Calu3 (cell line): Measurements from ENCODE around the gene ZMAT3. TPM values are rescaled to one million over a fixed set of nuclear protein-coding genes. Genes with fewer than 3 reads are reported as not detected.

Experiments used
- BruUV-seq: library from RNA; stranded (reverse); fragments of 400-500 nt; replicated peaks from 2 replicates; lab custom pipeline; 2021; lab: Mats Ljungman, UMichigan
- CTCF ChIA-PET: fragments of 300-600 bp; sonication (Branson Sonifier 250); formaldehyde crosslinking; loops from one replicate; lab custom pipeline; 2022; ENCODE audit warnings: antibody characterized with exemption; lab: Charles Lee
- DNase-seq: peaks from one replicate; pipeline ENCODE4 v3.0.0; 2022
- H3K27ac Mint-ChIP-seq: one replicate; pipeline ENCODE4 v1.8.0; 2022; ENCODE audit warnings: mixed read lengths; ENCODE audit not compliant: unreplicated experiment
- H3K27me3 Mint-ChIP-seq: one replicate; pipeline ENCODE4 v1.8.0; 2022; ENCODE audit warnings: mixed read lengths; ENCODE audit not compliant: unreplicated experiment
- H3K36me3 Mint-ChIP-seq: one replicate; pipeline ENCODE4 v1.8.0; 2022; ENCODE audit warnings: mild to moderate bottlenecking, moderate library complexity, mixed read lengths; ENCODE audit not compliant: insufficient read depth, unreplicated experiment
- H3K4me1 Mint-ChIP-seq: one replicate; pipeline ENCODE4 v1.8.0; 2022; ENCODE audit warnings: mild to moderate bottlenecking, low read depth, mixed read lengths; ENCODE audit not compliant: unreplicated experiment
- H3K4me3 Mint-ChIP-seq: one replicate; pipeline ENCODE4 v1.8.0; 2022; ENCODE audit warnings: mild to moderate bottlenecking, low read depth, moderate library complexity, mixed read lengths; ENCODE audit not compliant: unreplicated experiment
- H3K9me3 Mint-ChIP-seq: one replicate; pipeline ENCODE4 v1.8.0; 2022; ENCODE audit warnings: low read depth, mixed read lengths; ENCODE audit not compliant: unreplicated experiment
- CTCF ChIP-seq: fragments of 200-600 bp; IDR thresholded peaks from one replicate; pipeline ENCODE4 v1.8.0; 2022; ENCODE audit warnings: antibody characterized with exemption; ENCODE audit not compliant: unreplicated experiment
- intact Hi-C: fragments of 100-400 bp; cut with micrococcal nuclease; formaldehyde crosslinking; loops from one replicate; pipeline ENCODE4 v1.10.0; 2022; ENCODE audit not compliant: unreplicated experiment
- total RNA-seq: library from RNA; stranded (reverse); gene quantifications from 2 replicates; pipeline ENCODE4 v1.2.3, GENCODE V29; 2022

ZMAT3 gene
- total RNA-seq, 1 experiment from 2014 or later, result 12.1 TPM

- Mint-ChIP-seq H3K27me3 (no peaks in the 10 kb centered on the region), H3K9me3 (no peaks in the 10 kb centered on the region), H3K4me1 (no peaks in the 10 kb centered on the region), H3K36me3 (peaks cover 6% of the 10 kb centered on the region), H3K4me3 (no peak overlapping the region), H3K27ac (no peak overlapping the region)
- CTCF ChIA-PET, result no interaction called here
- intact Hi-C loops, result loop anchor here (10.0 kb wide), 1 partner anchor 478 kb away; no protein-coding TSS in a partner anchor
- TF ChIP-seq CTCF, result no peak
- BruUV-seq, result no TSS peak
- no peak for DNase-seq
Measured at GRCh38 chr3:179076243-179077027, 4.8 kb upstream of the ZMAT3 start.

- Mint-ChIP-seq H3K9me3 (no peaks in the 10 kb centered on the region), H3K4me1 (peaks cover 8% of the 10 kb centered on the region), H3K36me3 (peaks cover 16% of the 10 kb centered on the region), H3K4me3 (no peak overlapping the region), H3K27ac (no peak overlapping the region), H3K27me3 (no peaks in the 10 kb centered on the region)
- no peak for DNase-seq
- no peak for TF ChIP-seq CTCF
- intact Hi-C loops, result loop anchor here (10.0 kb wide), 1 partner anchor 480 kb away; no protein-coding TSS in a partner anchor
- no TSS peak for BruUV-seq
- CTCF ChIA-PET, result interaction anchor here (0.7 kb wide), 1 partner anchor 625 kb away, joined by 4 read pairs; no protein-coding TSS in a partner anchor
Measured at GRCh38 chr3:179074656-179075055, 3.0 kb upstream of the ZMAT3 start.

- Mint-ChIP-seq H3K4me3 (no peak overlapping the region), H3K36me3 (peaks cover 16% of the 10 kb centered on the region), H3K27me3 (no peaks in the 10 kb centered on the region), H3K27ac (no peak overlapping the region), H3K4me1 (peaks cover 16% of the 10 kb centered on the region), H3K9me3 (no peaks in the 10 kb centered on the region)
- CTCF ChIA-PET, result interaction anchor here (0.7 kb wide), 2 partner anchors 74 to 626 kb away, joined by 4 read pairs; partner anchors contain the start of gene PIK3CA
- intact Hi-C loops, result loop anchor here (10.0 kb wide), 1 partner anchor 481 kb away; no protein-coding TSS in a partner anchor
- BruUV-seq, result no TSS peak
- TF ChIP-seq CTCF, result no peak
- no peak for DNase-seq
Measured at GRCh38 chr3:179073816-179074215, 2.2 kb upstream of the ZMAT3 start.

GRCh38 chr3:179072100-179072438 lies 460 bp upstream of the ZMAT3 start:
- Mint-ChIP-seq H3K27ac (peak overlapping the region; percentile 69), H3K4me1 (peaks cover 26% of the 10 kb centered on the region), H3K4me3 (peak overlapping the region; percentile 95), H3K36me3 (peaks cover 16% of the 10 kb centered on the region), H3K27me3 (no peaks in the 10 kb centered on the region), H3K9me3 (no peaks in the 10 kb centered on the region)
- TF ChIP-seq CTCF, result no peak
- intact Hi-C loops, result loop anchor here (10.0 kb wide), 1 partner anchor 483 kb away; no protein-coding TSS in a partner anchor
- no TSS peak for BruUV-seq
- peak; percentile 22 for DNase-seq
- CTCF ChIA-PET, result interaction anchor here (1.0 kb wide), 2 partner anchors 25 to 274 kb away, joined by 3 to 4 read pairs; no protein-coding TSS in a partner anchor
